Endothelial cell (in vitro differentiated cells): Measurements from ENCODE around the gene CFAP74. TPM values are rescaled to one million over a fixed set of nuclear protein-coding genes. Genes with fewer than 3 reads are reported as not detected.

Experiments used
- DNase-seq: peaks from one replicate; pipeline ENCODE4 v3.0.0; 2021; ENCODE audit warnings: low spot score
- H3K27ac Mint-ChIP-seq: one replicate; pipeline ENCODE4 v1.8.0; 2021; ENCODE audit warnings: mixed read lengths, inconsistent platforms; ENCODE audit not compliant: unreplicated experiment
- H3K27me3 Mint-ChIP-seq: one replicate; pipeline ENCODE4 v1.8.0; 2021; ENCODE audit warnings: mild to moderate bottlenecking, moderate library complexity, mixed read lengths, inconsistent platforms; ENCODE audit not compliant: unreplicated experiment
- H3K36me3 Mint-ChIP-seq: one replicate; pipeline ENCODE4 v1.8.0; 2021; ENCODE audit warnings: mild to moderate bottlenecking, low read depth, mixed read lengths, inconsistent platforms; ENCODE audit not compliant: unreplicated experiment
- H3K4me1 Mint-ChIP-seq: one replicate; pipeline ENCODE4 v1.8.0; 2021; ENCODE audit warnings: mild to moderate bottlenecking, mixed read lengths, inconsistent platforms; ENCODE audit not compliant: unreplicated experiment
- H3K4me3 Mint-ChIP-seq: one replicate; pipeline ENCODE4 v1.8.0; 2021; ENCODE audit warnings: mild to moderate bottlenecking, mixed read lengths, inconsistent platforms; ENCODE audit not compliant: unreplicated experiment
- H3K9me3 Mint-ChIP-seq: one replicate; pipeline ENCODE4 v1.8.0; 2021; ENCODE audit warnings: mixed read lengths, inconsistent platforms; ENCODE audit not compliant: unreplicated experiment
- CTCF ChIP-seq: fragments of 200-600 bp; sonication (generic); IDR thresholded peaks from one replicate; pipeline ENCODE4 v1.5.0; 2021; ENCODE audit warnings: antibody characterized with exemption; ENCODE audit not compliant: unreplicated experiment
- total RNA-seq: library from RNA; stranded (reverse); fragmentation: NEBNext Ultra II Directional; extraction: Animal tissue kit (Norgen Biotek cat#: 25700); gene quantifications from one replicate; pipeline ENCODE4 v1.2.1, GENCODE V29; 2021; ENCODE audit not compliant: unreplicated experiment

Gene CFAP74
- total RNA-seq, 1 donor from 2014 or later, result not detected

GRCh38 chr1:2050793-2051682 is 47.5 kb upstream of the CFAP74 start:
- Mint-ChIP-seq H3K36me3 (no peaks in the 10 kb centered on the region), H3K4me1 (peaks cover 7% of the 10 kb centered on the region), H3K27ac (no peak overlapping the region), H3K4me3 (peak overlapping the region; percentile 79), H3K27me3 (peaks cover 15% of the 10 kb centered on the region), H3K9me3 (no peaks in the 10 kb centered on the region)
- DNase-seq, result no peak
- TF ChIP-seq CTCF, result no peak

GRCh38 chr1:2050461-2050792 is 46.8 kb upstream of the CFAP74 start:
- Mint-ChIP-seq H3K4me3 (no peak overlapping the region), H3K27ac (no peak overlapping the region), H3K9me3 (no peaks in the 10 kb centered on the region), H3K4me1 (peaks cover 7% of the 10 kb centered on the region), H3K36me3 (no peaks in the 10 kb centered on the region), H3K27me3 (peaks cover 16% of the 10 kb centered on the region)
- no peak for DNase-seq
- no peak for TF ChIP-seq CTCF

GRCh38 chr1:2049718-2050431 is 46.3 kb upstream of the CFAP74 start, which contains the start of gene PRKCZ:
Gene PRKCZ (plus strand): TSS chr1:2050411. CDS start chr1:2050631, 220 bp downstream.
- Mint-ChIP-seq H3K4me3 (peak within 1 kb of the TSS; percentile 89), H3K27me3 (peaks cover 16% of the 10 kb centered on the region), H3K4me1 (peaks cover 7% of the 10 kb centered on the region), H3K27ac (no peak within 1 kb of the TSS), H3K9me3 (no peaks in the 10 kb centered on the region), H3K36me3 (no peaks in the 10 kb centered on the region)
- peak; percentile 84 for DNase-seq
- TF ChIP-seq CTCF, result no peak

GRCh38 chr1:2049225-2049717 is 45.7 kb upstream of the CFAP74 start:
- Mint-ChIP-seq H3K27ac (no peak overlapping the region), H3K27me3 (peaks cover 16% of the 10 kb centered on the region), H3K4me1 (peaks cover 7% of the 10 kb centered on the region), H3K36me3 (no peaks in the 10 kb centered on the region), H3K9me3 (no peaks in the 10 kb centered on the region), H3K4me3 (peak overlapping the region; percentile 89)
- peak; percentile 53 for TF ChIP-seq CTCF
- peak; percentile 61 for DNase-seq
